Peyer's patch (tissue), 4 donors: ENCODE results near the gene NEB. TPM values are rescaled to one million over a fixed set of nuclear protein-coding genes. Genes with fewer than 3 reads are reported as not detected.
"Not testable (repeated sequence)": the region's sequence is repeated elsewhere in the genome, so short reads cannot be mapped to it uniquely, and the experiment has no call there.

Experiments
- DNase-seq, 3 donors: peaks; one replicate each; pipeline ENCODE4 v3.0.0-alpha.2; 2017 to 2019
- H3K27ac ChIP-seq, 4 donors: fragments of 200-600 bp; sonication (generic); one replicate each; pipeline ENCODE4 v1.5.1; 2016 to 2019
- H3K27me3 ChIP-seq, 2 donors: fragments of 200-600 bp; sonication (generic); one replicate each; pipeline ENCODE4 v1.5.1; 2019
- H3K36me3 ChIP-seq, 3 donors: fragments of 200-600 bp; sonication (generic); one replicate each; pipeline ENCODE4 v1.5.1; 2016 to 2019
- H3K4me1 ChIP-seq, 4 donors: fragments of 200-600 bp; sonication (generic); one replicate each; pipeline ENCODE4 v1.5.1; 2016 to 2019
- H3K4me3 ChIP-seq, 4 donors: fragments of 200-600 bp; sonication (generic); 1 replicate in 3 of 4; 2 replicates in 1 of 4; pipeline ENCODE4 v1.5.1; 2016 to 2019; ENCODE audit warnings: mild to moderate bottlenecking in 1 of 4
- H3K9me3 ChIP-seq, 4 donors: fragments of 200-600 bp; sonication (generic); one replicate each; pipeline ENCODE4 v1.5.1; 2016 to 2019; ENCODE audit warnings: mild to moderate bottlenecking in 1 of 4
- POLR2A ChIP-seq, 2 donors: fragments of 450-650 bp; IDR thresholded peaks; one replicate each; pipeline ENCODE4 v1.5.1; 2017; ENCODE audit warnings: antibody characterized with exemption in 2 of 2, mild to moderate bottlenecking in 2 of 2, moderate library complexity in 2 of 2
- total RNA-seq, 4 donors: library from RNA; depleted of rRNA; stranded (reverse); fragments of >200 nt; gene quantifications; one replicate each; pipeline ENCODE4 v1.1.0, GENCODE V29; 2016
- TF ChIP-seq, protein P1 (sequence below), 6 experiments: fragments of 450-650 bp in 4 of 6; fragments of 200-600 bp in 2 of 6; sonication (generic) in 1 of 6; IDR thresholded peaks; one replicate each; pipeline ENCODE4 v1.5.1; 2017 to 2019; ENCODE audit warnings: antibody characterized with exemption in 6 of 6, mild to moderate bottlenecking in 3 of 6, moderate library complexity in 1 of 6

NEB gene
- total RNA-seq, 4 donors from 2014 or later, result 2.7 to 5.1 (median 4.2) TPM

- TF ChIP-seq, protein P1, sequence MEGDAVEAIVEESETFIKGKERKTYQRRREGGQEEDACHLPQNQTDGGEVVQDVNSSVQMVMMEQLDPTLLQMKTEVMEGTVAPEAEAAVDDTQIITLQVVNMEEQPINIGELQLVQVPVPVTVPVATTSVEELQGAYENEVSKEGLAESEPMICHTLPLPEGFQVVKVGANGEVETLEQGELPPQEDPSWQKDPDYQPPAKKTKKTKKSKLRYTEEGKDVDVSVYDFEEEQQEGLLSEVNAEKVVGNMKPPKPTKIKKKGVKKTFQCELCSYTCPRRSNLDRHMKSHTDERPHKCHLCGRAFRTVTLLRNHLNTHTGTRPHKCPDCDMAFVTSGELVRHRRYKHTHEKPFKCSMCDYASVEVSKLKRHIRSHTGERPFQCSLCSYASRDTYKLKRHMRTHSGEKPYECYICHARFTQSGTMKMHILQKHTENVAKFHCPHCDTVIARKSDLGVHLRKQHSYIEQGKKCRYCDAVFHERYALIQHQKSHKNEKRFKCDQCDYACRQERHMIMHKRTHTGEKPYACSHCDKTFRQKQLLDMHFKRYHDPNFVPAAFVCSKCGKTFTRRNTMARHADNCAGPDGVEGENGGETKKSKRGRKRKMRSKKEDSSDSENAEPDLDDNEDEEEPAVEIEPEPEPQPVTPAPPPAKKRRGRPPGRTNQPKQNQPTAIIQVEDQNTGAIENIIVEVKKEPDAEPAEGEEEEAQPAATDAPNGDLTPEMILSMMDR (IDR thresholded peaks at IDR 0.05), result no peak
- TF ChIP-seq POLR2A (IDR thresholded peaks at IDR 0.05), result no peak
Observed at GRCh38 chr2:151654891-151655290, 79.4 kb downstream of the NEB start.

DNA sequence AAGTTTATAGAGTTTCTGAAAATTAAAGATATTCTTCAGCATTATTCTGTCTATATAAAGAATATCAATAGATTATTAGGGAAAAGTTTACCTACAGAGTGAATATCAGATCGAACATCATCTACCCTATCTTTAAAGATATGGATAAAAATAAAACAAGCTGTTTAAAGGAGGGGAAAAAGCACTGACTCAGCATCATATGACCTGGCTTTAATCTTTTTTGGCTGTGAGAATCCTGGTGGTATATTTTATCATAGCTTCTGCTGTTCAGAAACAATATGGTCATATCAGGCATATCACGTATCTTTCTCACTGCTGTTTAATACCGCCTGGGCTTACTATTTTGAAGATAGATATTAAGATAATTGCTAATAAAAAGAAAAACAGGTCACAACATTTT, 80.2 kb downstream of the NEB start:
- no peaks in the 10 kb centered on the region for H3K9me3 ChIP-seq
- no peaks in the 10 kb centered on the region for H3K27me3 ChIP-seq
- H3K4me3 ChIP-seq, result no peak overlapping the region
- no peaks in the 10 kb centered on the region for H3K36me3 ChIP-seq
- H3K27ac ChIP-seq, result no peak overlapping the region
- no peak for DNase-seq
- TF ChIP-seq, protein P1 (IDR thresholded peaks at IDR 0.05), result no peak
- no peak for TF ChIP-seq POLR2A (IDR thresholded peaks at IDR 0.05)
- no peaks in the 10 kb centered on the region for H3K4me1 ChIP-seq

More at GRCh38 chr2:151654891-151655290, 79.4 kb downstream of the NEB start:
- Histone ChIP-seq H3K4me1 (no peaks in the 10 kb centered on the region), H3K27ac (no peak overlapping the region), H3K4me3 (no peak overlapping the region), H3K36me3 (no peaks in the 10 kb centered on the region), H3K27me3 (no peaks in the 10 kb centered on the region), H3K9me3 (no peaks in the 10 kb centered on the region)
- no peak for DNase-seq

DNA sequence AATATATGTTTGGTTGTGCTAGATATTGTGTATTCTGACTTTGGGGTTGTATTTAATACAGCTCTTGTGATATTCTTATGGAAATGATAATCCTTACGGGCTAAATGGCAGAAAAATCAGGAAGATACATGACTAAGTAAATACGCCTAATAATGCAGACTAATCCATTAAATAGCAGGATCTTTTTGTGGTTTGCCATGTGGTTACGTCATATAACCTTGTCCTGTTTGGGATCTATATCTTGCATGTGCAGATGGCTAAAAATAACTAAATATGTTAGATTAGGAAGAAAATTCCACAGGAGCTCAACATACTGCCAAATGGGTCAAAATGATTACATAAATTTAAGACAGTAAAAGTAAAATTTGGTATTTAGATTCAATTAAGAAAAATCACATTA, 83.0 kb downstream of the NEB start:
- TF ChIP-seq, protein P1 (IDR thresholded peaks at IDR 0.05), result no peak
- TF ChIP-seq POLR2A (IDR thresholded peaks at IDR 0.05), result no peak
- no peaks in the 10 kb centered on the region for H3K4me1 ChIP-seq
- DNase-seq, result no peak
- no peaks in the 10 kb centered on the region for H3K36me3 ChIP-seq
- H3K27ac ChIP-seq, result no peak overlapping the region
- no peaks in the 10 kb centered on the region for H3K9me3 ChIP-seq
- no peak overlapping the region for H3K4me3 ChIP-seq
- H3K27me3 ChIP-seq, result no peaks in the 10 kb centered on the region

- DNase-seq, result no peak
- no peaks in the 10 kb centered on the region for H3K27me3 ChIP-seq
- TF ChIP-seq POLR2A (IDR thresholded peaks at IDR 0.05), result no peak
- TF ChIP-seq, protein P1 (IDR thresholded peaks at IDR 0.05), result no peak
Observed at GRCh38 chr2:151650456-151650855, 83.8 kb downstream of the NEB start.

GRCh38 chr2:151649966-151650365, 84.3 kb downstream of the NEB start:
- Histone ChIP-seq H3K9me3 (no peaks in the 10 kb centered on the region), H3K4me1 (no peaks in the 10 kb centered on the region), H3K27me3 (no peaks in the 10 kb centered on the region), H3K4me3 (no peak overlapping the region), H3K36me3 (no peaks in the 10 kb centered on the region), H3K27ac (no peak overlapping the region)
- no peak for TF ChIP-seq POLR2A (IDR thresholded peaks at IDR 0.05)
- TF ChIP-seq, protein P1 (IDR thresholded peaks at IDR 0.05), result no peak
- DNase-seq, result no peak

More at GRCh38 chr2:151650456-151650855, 83.8 kb downstream of the NEB start:
- Histone ChIP-seq H3K9me3 (no peaks in the 10 kb centered on the region), H3K4me3 (no peak overlapping the region), H3K27ac (no peak overlapping the region), H3K4me1 (no peaks in the 10 kb centered on the region), H3K36me3 (no peaks in the 10 kb centered on the region)

GRCh38 chr2:151649400-151649799, 84.9 kb downstream of the NEB start:
- TF ChIP-seq, protein P1 (IDR thresholded peaks at IDR 0.05), result no peak
- TF ChIP-seq POLR2A (IDR thresholded peaks at IDR 0.05), result no peak
- Histone ChIP-seq H3K4me3 (no peak overlapping the region), H3K4me1 (no peaks in the 10 kb centered on the region), H3K36me3 (no peaks in the 10 kb centered on the region), H3K9me3 (no peaks in the 10 kb centered on the region), H3K27me3 (no peaks in the 10 kb centered on the region), H3K27ac (no peak overlapping the region)
- DNase-seq, result no peak

- DNase-seq, H3K27me3 ChIP-seq, H3K4me1 ChIP-seq, H3K36me3 ChIP-seq, H3K27ac ChIP-seq, H3K4me3 ChIP-seq, H3K9me3 ChIP-seq: not testable (repeated sequence)
Observed at GRCh38 chr2:151646512-151646911, 87.8 kb downstream of the NEB start.
